K562 (cell line): Measurements from ENCODE around the gene HS3ST3A1. TPM values are rescaled to one million over a fixed set of nuclear protein-coding genes. Genes with fewer than 3 reads are reported as not detected.

Experiments
- ATAC-seq: fragments of 200-7000 bp; cut with Tn5 transposase; 3 replicates; pipeline ENCODE4 v1.9.1; 2020; ENCODE audit warnings: moderate library complexity
- BruUV-seq: library from RNA; stranded (reverse); fragments of 400-500 nt; replicated peaks from 2 replicates; lab custom pipeline; 2021; lab: Mats Ljungman, UMichigan
- CTCF ChIA-PET: fragments of 300-600 bp; formaldehyde crosslinking; extraction: SDS; loops from one replicate; lab custom pipeline; 2021; ENCODE audit warnings: low intra/inter-chr PET ratio; lab: Yijun Ruan, JAX
- POLR2A ChIA-PET: fragments of 300-600, 350-650 bp; sonication (Branson Sonifier 250); formaldehyde crosslinking; extraction: SDS; loops from one replicate; lab custom pipeline; 2021; ENCODE audit warnings: antibody characterized with exemption, inconsistent platforms; lab: Yijun Ruan, JAX
- DNase-seq, 4 experiments: peaks; one replicate each; pipeline versions ENCODE4 v3.0.0 to v3.0.0-alpha.2; 2011 to 2018; ENCODE audit warnings: low spot score in 3 of 4, mixed read lengths in 3 of 4; ENCODE audit errors: extremely low read depth in 1 of 4
- FAIRE-seq: peaks from 2 replicates; lab custom pipeline; 2011; peaks lifted over from hg19 to GRCh38; lab: Jason Lieb, UNC
- H2AFZ ChIP-seq: 2 replicates; pipeline ENCODE4 v1.6.0; 2011; ENCODE audit warnings: low read depth, low read length, control low read depth, inconsistent platforms
- H3K27ac ChIP-seq: fragments of 200-600 bp; 3 replicates; pipeline ENCODE4 v1.8.0; 2011; ENCODE audit warnings: low read depth, mild to moderate bottlenecking, control low read depth, inconsistent platforms, low read length, moderate library complexity, mixed read lengths; ENCODE audit errors: extremely low read depth
- H3K27me3 ChIP-seq, 2 experiments: fragments of 300-600 bp in 1 of 2; 2 replicates in 1 of 2; 3 replicates in 1 of 2; pipeline versions ENCODE4 v1.6.0 to v1.8.0; 2011; ENCODE audit warnings: inconsistent platforms in 2 of 2, low read length in 2 of 2, mild to moderate bottlenecking in 1 of 2, mixed read lengths in 1 of 2, moderate library complexity in 1 of 2; ENCODE audit not compliant: control insufficient read depth in 2 of 2, insufficient read depth in 2 of 2
- H3K36me3 ChIP-seq: fragments of 300-600 bp; 3 replicates; pipeline ENCODE4 v1.8.0; 2011; ENCODE audit warnings: mild to moderate bottlenecking, low read length, inconsistent platforms; ENCODE audit not compliant: control insufficient read depth, insufficient read depth
- H3K4me1 ChIP-seq, 2 experiments: fragments of 200-600 bp in 1 of 2; replicated peaks in 1 of 2; 2 replicates in 1 of 2; 3 replicates in 1 of 2; pipeline versions ENCODE4 v1.5.1 to v1.8.0; 2011; ENCODE audit warnings: inconsistent platforms in 2 of 2, low read length in 2 of 2, mild to moderate bottlenecking in 1 of 2, mixed read lengths in 1 of 2, moderate library complexity in 1 of 2; ENCODE audit not compliant: control insufficient read depth in 2 of 2, insufficient read depth in 2 of 2
- H3K4me2 ChIP-seq: 2 replicates; pipeline ENCODE4 v1.6.1; 2011; ENCODE audit warnings: low read length, control low read depth, inconsistent platforms, mixed read lengths; ENCODE audit not compliant: insufficient read depth
- H3K4me3 ChIP-seq: fragments of 200-600 bp; sonication (generic), shearing (Covaris generic); 2 replicates; pipeline ENCODE4 v1.5.1; 2016; ENCODE audit warnings: control low read depth, inconsistent platforms
- H3K79me2 ChIP-seq: fragments of 200-600 bp; 3 replicates; pipeline ENCODE4 v1.8.0; 2011; ENCODE audit warnings: low read length, inconsistent platforms; ENCODE audit not compliant: control insufficient read depth, insufficient read depth
- H3K9ac ChIP-seq, 2 experiments: 2 replicates each; pipeline versions ENCODE4 v1.6.0 to v1.6.1; 2011; ENCODE audit warnings: low read depth in 2 of 2, low read length in 2 of 2, control low read depth in 1 of 2, inconsistent platforms in 1 of 2, mild to moderate bottlenecking in 1 of 2, mixed read lengths in 1 of 2; ENCODE audit not compliant: insufficient read depth in 1 of 2
- H3K9me1 ChIP-seq: one replicate; pipeline ENCODE4 v1.6.0; 2011; ENCODE audit warnings: inconsistent platforms, mild to moderate bottlenecking, low read length, moderate library complexity; ENCODE audit not compliant: control insufficient read depth, insufficient read depth
- H3K9me3 ChIP-seq: replicated peaks from 2 replicates; pipeline ENCODE4 v1.5.1; 2011; ENCODE audit warnings: low read depth, low read length, inconsistent platforms; ENCODE audit not compliant: control insufficient read depth, insufficient read depth
- H4K20me1 ChIP-seq: replicated peaks from 2 replicates; pipeline ENCODE4 v1.6.1; 2011; ENCODE audit warnings: low read length, inconsistent platforms, mixed read lengths; ENCODE audit not compliant: control insufficient read depth, insufficient read depth
- HIVEP1 ChIP-seq: fragments of 250-450 bp; sonication (Bioruptor Pico); IDR thresholded peaks from 2 replicates; pipeline ENCODE4 v1.4.0; 2020; ENCODE audit warnings: mild to moderate bottlenecking
- HLTF ChIP-seq: fragments of 450-650 bp; IDR thresholded peaks from 2 replicates; pipeline ENCODE4 v1.6.1; 2016
- NCOA1 ChIP-seq: fragments of 450-650 bp; IDR thresholded peaks from 2 replicates; pipeline ENCODE4 v1.6.1; 2016; ENCODE audit warnings: low read depth
- WGBS: fragments of 100-300 bp; shearing (Covaris generic); methylation state at CpG from one replicate; pipeline ENCODE4 v1.1.6; 2016; ENCODE audit warnings: low coverage, mixed read lengths; ENCODE audit not compliant: insufficient coverage; ENCODE audit errors: missing lambda C conversion rate; 5-methylcytosine and 5-hydroxymethylcytosine counted together
- in situ Hi-C: fragments of 300-500 bp; cut with MboI; formaldehyde crosslinking; loops from 4 replicates; pipeline ENCODE4 v1.15.0; 2018; ENCODE audit warnings: inconsistent platforms, mixed read lengths
- intact Hi-C: fragments of 100-400 bp; cut with micrococcal nuclease; formaldehyde crosslinking; loops from 2 replicates; pipeline ENCODE4 v1.14.2; 2022
- polyA plus RNA-seq, 8 experiments: library from polyadenylated mRNA; depleted of rRNA in 4 of 8; stranded (reverse) in 5 of 8; unstranded in 3 of 8; fragments of >200 nt; fragmentation: Nextera tagmentation in 2 of 8; fragmentation: Illumina TruSeq in 1 of 8; extraction: Ambion mirVana in 2 of 8; extraction: Trizol in 1 of 8; gene quantifications; 2 replicates each; pipeline versions ENCODE4 v1.2.1 to v1.2.3, GENCODE V29; 2011 to 2014; ENCODE audit warnings: inconsistent platforms in 1 of 8, missing spikeins in 1 of 8
- total RNA-seq, 7 experiments: library from RNA; depleted of rRNA in 6 of 7; stranded (reverse); fragments of >200 nt in 6 of 7; fragmentation: Illumina TruSeq in 2 of 7; extraction: Trizol in 2 of 7; gene quantifications; 2 replicates each; pipeline versions ENCODE4 v1.2.1 to v1.2.3, GENCODE V29; 2011 to 2021; ENCODE audit warnings: low replicate concordance in 1 of 7
- TF ChIP-seq, protein P1 (sequence below): fragments of 200-400 bp; formaldehyde crosslinking; IDR thresholded peaks from 2 replicates; pipeline ENCODE4 v1.6.1; 2017; ENCODE audit warnings: mild to moderate bottlenecking, low read depth, low read length, moderate library complexity
- TF ChIP-seq, protein P2 (sequence below): fragments of 450-650 bp; IDR thresholded peaks from 2 replicates; pipeline ENCODE4 v1.6.1; 2016; ENCODE audit warnings: low read depth

The HS3ST3A1 gene
- total and polyA plus RNA-seq, 9 of the 15 experiments (the other 6 are each of a cell fraction or from before 2014, with no cell fraction given): 0.25 to 14.8 (median 2.3) TPM

DNA sequence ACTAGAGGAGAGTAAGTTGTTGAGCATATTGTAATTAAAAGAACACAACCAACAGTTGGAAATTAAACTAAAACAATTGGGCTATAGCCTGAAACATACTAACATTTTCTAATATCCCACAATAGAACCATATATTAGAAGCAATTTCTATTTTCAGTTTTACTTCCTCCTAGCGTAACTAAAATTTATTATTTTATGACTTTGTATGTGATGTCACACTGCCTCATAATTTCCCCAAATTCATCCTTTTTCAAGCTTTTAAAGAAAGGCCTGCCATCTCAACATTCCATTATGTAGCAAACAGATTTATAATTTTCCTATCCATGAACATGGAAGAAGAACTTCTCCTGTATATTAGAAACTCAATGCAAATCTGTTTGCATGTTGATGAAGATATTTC is 110.2 kb downstream of the HS3ST3A1 start:
- 92% methylated on average over 1 of the region's 1 CpG for WGBS
- CTCF ChIA-PET: no interaction called here
- in situ Hi-C loops (no loop called here), intact Hi-C loops (no loop called here)
- DNase-seq: no peak
- TF ChIP-seq NCOA1: no peak
- TF ChIP-seq, protein P1, sequence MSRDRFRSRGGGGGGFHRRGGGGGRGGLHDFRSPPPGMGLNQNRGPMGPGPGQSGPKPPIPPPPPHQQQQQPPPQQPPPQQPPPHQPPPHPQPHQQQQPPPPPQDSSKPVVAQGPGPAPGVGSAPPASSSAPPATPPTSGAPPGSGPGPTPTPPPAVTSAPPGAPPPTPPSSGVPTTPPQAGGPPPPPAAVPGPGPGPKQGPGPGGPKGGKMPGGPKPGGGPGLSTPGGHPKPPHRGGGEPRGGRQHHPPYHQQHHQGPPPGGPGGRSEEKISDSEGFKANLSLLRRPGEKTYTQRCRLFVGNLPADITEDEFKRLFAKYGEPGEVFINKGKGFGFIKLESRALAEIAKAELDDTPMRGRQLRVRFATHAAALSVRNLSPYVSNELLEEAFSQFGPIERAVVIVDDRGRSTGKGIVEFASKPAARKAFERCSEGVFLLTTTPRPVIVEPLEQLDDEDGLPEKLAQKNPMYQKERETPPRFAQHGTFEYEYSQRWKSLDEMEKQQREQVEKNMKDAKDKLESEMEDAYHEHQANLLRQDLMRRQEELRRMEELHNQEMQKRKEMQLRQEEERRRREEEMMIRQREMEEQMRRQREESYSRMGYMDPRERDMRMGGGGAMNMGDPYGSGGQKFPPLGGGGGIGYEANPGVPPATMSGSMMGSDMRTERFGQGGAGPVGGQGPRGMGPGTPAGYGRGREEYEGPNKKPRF: no peak
- TF ChIP-seq HIVEP1 (CRISPR knock-in tag): no peak
- TF ChIP-seq, protein P2, sequence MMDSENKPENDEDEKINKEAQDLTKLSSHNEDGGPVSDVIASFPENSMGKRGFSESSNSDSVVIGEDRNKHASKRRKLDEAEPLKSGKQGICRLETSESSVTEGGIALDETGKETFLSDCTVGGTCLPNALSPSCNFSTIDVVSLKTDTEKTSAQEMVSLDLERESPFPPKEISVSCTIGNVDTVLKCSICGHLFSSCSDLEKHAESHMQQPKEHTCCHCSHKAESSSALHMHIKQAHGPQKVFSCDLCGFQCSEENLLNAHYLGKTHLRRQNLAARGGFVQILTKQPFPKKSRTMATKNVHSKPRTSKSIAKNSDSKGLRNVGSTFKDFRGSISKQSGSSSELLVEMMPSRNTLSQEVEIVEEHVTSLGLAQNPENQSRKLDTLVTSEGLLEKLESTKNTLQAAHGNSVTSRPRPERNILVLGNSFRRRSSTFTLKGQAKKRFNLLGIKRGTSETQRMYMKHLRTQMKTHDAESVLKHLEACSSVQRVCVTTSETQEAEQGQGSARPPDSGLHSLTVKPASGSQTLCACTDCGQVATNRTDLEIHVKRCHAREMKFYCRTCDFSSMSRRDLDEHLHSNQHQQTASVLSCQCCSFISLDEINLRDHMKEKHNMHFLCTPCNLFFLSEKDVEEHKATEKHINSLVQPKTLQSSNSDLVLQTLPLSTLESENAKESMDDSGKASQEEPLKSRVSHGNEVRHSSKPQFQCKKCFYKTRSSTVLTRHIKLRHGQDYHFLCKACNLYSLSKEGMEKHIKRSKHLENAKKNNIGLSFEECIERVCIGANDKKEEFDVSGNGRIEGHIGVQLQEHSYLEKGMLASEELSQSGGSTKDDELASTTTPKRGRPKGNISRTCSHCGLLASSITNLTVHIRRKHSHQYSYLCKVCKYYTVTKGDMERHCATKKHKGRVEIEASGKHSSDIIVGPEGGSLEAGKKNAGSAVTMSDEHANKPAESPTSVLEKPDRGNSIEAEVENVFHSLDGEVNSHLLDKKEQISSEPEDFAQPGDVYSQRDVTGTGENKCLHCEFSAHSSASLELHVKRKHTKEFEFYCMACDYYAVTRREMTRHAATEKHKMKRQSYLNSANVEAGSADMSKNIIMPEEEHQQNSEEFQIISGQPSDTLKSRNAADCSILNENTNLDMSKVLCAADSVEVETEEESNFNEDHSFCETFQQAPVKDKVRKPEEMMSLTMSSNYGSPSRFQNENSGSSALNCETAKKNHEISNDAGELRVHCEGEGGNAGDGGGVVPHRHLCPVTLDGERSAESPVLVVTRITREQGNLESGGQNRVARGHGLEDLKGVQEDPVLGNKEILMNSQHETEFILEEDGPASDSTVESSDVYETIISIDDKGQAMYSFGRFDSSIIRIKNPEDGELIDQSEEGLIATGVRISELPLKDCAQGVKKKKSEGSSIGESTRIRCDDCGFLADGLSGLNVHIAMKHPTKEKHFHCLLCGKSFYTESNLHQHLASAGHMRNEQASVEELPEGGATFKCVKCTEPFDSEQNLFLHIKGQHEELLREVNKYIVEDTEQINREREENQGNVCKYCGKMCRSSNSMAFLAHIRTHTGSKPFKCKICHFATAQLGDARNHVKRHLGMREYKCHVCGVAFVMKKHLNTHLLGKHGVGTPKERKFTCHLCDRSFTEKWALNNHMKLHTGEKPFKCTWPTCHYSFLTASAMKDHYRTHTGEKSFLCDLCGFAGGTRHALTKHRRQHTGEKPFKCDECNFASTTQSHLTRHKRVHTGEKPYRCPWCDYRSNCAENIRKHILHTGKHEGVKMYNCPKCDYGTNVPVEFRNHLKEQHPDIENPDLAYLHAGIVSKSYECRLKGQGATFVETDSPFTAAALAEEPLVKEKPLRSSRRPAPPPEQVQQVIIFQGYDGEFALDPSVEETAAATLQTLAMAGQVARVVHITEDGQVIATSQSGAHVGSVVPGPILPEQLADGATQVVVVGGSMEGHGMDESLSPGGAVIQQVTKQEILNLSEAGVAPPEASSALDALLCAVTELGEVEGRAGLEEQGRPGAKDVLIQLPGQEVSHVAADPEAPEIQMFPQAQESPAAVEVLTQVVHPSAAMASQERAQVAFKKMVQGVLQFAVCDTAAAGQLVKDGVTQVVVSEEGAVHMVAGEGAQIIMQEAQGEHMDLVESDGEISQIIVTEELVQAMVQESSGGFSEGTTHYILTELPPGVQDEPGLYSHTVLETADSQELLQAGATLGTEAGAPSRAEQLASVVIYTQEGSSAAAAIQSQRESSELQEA: no peak
- TF ChIP-seq HLTF: no peak
- TF ChIP-seq, all 486 proteins: peak for 0
- POLR2A ChIA-PET: interaction anchor here (0.8 to 1.7 kb wide), 2 partner anchors 10 to 13 kb away, joined by 3 to 4 read pairs; no protein-coding TSS in a partner anchor
- Histone ChIP-seq H2AFZ (no peak overlapping the region), H3K4me1 (peaks cover 0 to 6% of the 10 kb centered on the region in 2 experiments; a peak in 3 of 5 replicates), H3K9me3 (no peaks in the 10 kb centered on the region), H3K79me2 (no peaks in the 10 kb centered on the region), H3K4me2 (no peak overlapping the region), H3K9ac (no peak overlapping the region), H3K36me3 (no peaks in the 10 kb centered on the region; the same call in 2 of the 3 replicates), H3K27me3 (no peaks in the 10 kb centered on the region), H3K27ac (no peak overlapping the region), H3K9me1 (no peaks in the 10 kb centered on the region), H3K4me3 (no peak overlapping the region), H4K20me1 (no peaks in the 10 kb centered on the region)
- BruUV-seq: no TSS peak
- ATAC-seq: no peak
- FAIRE-seq: no peak
